Skin of body (tissue), 2 donors: ENCODE data around the gene EGF. TPM values are rescaled to one million over a fixed set of nuclear protein-coding genes. Genes with fewer than 3 reads are reported as not detected.

ENCODE experiments used
- DNase-seq: peaks from one replicate; lab custom pipeline; 2025; lab: John Stamatoyannopoulos, UW
- total RNA-seq: library from RNA; depleted of rRNA; stranded (reverse); fragments of >200 nt; gene quantifications from one replicate; pipeline ENCODE4 v1.2.3, GENCODE V29; 2014

EGF gene
- total RNA-seq, 1 donor from 2014 or later: 3.5 TPM

DNA sequence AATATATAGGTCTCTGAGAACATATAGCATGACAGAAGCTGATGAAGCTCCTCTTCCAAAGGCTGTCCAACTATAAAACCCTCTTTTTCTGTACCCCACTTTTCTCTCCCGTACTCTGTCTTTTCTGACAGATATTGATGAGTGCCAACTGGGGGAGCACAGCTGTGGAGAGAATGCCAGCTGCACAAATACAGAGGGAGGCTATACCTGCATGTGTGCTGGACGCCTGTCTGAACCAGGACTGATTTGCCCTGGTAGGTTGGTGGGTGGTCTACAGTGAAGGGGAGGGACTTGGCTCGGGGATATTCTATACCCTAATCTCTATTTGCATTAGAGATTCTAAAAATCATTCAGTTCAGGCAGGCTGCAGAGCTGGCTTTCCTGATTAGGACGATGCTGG, 80.4 kb downstream of the EGF start:
- DNase-seq: no peak

DNA sequence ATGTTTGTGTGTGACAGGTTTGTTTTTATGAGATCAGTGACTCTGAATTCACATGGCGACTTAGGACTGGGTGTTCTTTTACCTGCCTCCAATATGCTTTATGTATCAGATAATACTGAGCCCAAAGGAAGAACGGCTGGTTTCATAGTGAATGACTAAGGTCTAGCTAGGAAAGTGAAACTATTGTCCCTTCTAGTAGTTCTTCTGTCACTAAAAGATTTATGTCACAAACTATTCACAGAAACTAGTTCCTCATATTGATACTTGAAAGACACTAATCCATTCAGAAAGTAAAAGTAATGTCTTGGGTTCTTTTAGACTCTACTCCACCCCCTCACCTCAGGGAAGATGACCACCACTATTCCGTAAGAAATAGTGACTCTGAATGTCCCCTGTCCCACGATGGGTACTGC, 81.7 kb downstream of the EGF start:
- no peak for DNase-seq

DNA sequence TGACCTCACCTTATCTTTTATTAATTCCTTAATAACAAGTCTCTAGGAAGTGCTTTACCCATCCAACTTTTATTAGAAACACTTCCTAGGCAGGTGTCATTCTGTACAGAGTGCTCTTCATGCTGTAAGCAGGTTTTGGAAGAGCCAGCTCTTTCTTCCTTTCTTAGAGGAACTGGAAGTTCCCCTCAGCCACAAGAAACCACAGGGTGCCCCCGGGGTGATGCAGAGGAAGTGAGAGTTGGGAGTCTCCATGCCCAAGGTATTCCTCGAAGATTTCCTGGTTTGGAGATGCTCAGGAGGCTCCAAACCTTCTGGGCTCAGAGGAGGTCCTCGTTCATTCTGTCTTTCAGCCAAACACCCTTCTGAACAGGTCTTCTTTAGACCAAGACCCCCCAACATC, 83.8 kb downstream of the EGF start:
- DNase-seq: no peak

DNA sequence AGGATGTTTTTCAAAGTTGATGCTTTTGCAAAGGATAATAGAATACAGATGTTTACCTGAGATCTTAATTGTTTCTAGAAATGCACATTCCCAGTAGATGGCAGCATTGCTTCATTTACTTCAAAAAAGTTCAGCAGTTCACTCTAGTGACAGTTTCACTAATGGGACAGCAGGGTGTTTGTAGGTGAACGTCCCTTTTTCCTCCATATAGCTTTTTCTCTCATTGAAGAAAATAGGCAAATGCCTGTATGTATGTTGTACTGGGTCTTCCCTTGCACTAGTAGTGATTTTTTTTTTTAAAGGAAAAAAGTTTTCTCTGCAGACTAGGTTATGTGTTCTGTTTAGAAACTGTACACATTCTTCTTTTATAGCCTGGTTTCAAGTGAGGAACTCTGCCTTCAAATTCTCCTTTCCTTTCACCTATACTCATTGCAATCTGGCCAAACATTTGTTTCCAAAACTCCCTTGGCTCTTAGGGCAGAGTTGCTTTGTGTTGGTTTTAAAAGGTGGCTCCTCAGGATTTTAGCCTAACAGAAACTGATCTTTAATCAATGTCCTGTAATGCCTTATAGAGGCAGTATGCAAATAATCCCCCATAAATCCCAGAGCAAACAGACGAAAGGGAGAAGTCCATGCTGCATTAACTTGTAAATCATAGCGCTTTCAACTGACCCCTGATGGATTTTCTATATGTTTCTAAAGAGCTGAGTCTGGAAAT, 86.3 kb downstream of the EGF start:
- peak; percentile 8 for DNase-seq

DNA sequence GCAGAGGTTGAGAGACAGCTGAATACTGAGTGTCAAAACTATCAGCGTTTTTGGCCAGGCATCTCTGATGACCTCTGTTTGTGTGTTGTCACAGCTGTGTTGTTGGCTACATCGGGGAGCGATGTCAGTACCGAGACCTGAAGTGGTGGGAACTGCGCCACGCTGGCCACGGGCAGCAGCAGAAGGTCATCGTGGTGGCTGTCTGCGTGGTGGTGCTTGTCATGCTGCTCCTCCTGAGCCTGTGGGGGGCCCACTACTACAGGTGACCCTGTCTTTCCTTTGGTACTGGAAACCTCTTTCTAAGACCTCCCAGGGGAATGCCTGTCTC, 86.9 kb downstream of the EGF start:
- DNase-seq: no peak

DNA sequence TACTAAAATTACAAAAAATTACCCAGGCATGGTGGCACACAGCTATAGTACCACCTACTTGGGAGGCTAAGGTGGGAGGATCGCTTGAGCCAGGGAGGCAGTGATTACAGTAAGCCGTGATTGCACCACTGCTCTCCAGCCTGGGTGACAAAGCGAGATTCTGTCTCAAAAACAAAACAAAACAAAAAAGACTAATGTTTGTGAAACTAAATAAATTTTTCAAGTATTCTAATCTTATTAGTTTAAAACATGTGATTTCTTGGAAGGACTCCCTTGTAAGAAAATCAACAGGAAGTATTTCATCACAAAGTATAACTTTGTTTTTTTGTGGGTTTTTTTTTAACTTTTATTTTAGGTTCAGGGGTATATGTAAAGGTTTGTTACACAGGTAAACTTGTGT, 89.6 kb downstream of the EGF start:
- no peak for DNase-seq

DNA sequence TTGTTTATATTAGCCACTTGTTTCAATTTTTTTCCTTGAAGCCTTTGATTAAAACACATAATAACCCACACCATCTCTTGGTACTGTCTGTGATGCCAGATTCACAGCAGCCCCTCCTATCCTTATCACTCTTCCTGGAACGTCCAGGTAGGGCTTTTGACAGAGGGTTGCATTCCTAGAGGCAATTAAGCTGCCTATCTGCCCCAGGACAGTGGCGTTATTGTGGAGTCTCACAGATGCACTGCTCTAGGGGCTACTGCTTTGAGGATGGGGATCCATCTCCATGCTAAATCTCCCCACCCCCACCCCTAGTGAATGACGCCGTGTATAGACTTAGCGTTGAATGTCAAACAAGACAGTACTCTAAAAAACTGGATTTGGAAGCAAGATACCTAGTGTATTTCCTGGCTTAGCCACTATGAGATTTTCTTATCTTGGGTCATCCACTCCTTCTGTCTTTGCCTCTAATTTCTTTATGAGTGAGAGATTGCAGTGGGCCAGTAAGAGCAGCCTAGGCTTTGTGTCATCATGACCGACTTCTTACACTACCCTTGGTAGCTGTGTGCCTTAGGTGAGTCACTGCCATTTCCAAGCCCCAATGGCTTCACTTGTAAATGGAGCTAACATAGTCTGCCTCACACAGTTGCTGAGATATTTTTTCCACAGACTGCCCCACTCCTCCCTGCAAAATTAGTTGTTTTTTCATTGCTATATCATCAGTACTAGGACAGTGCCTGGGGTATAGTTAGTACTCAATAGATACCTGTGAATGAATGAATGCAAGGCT, 90.9 kb downstream of the EGF start:
- no peak for DNase-seq

DNA sequence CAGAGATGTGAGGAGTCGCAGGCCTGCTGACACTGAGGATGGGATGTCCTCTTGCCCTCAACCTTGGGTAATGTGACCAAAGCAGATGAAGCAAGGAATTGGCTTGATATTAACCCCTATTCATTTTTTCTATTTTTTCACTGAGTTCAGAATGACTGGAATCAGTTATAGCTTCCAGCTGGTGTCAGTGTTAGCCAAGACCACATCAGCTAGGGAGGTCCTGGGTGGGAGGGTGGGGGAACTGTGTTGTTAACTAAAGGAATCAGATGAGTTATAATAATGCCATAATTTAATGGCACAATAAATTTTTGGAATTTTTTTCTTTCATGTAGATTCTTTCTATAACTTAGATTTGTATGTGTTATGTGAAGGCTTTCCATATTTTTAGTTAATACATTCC, 91.9 kb downstream of the EGF start:
- DNase-seq: peak; percentile 40

DNA sequence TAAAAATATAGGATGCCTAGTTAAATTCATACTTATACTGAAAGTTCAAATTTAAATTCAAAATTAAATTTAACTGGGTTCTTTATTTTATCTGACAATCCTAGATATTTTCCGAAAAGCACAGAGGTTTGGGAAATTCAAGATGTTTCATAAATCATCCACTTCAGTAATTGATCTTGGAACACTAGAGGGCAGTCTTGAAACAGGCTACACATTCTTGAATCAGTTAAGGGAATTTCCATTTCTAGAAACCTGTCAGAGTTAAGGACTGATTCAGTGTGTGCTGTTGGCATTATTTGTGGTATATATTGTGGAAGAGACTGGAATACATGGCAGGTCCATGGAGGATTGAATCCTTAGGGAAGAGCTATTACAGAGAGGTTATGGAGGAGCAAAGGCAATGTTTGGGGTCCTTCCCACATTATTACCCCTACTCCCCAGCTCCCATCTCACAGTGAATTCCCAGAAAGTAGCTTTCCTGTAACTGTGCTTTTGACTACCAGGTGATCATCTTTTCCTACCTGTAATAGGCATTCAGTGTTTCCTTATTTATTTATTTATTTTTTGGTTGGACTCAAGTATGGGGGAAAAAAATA, 92.9 kb downstream of the EGF start:
- peak; percentile 82 for DNase-seq

DNA sequence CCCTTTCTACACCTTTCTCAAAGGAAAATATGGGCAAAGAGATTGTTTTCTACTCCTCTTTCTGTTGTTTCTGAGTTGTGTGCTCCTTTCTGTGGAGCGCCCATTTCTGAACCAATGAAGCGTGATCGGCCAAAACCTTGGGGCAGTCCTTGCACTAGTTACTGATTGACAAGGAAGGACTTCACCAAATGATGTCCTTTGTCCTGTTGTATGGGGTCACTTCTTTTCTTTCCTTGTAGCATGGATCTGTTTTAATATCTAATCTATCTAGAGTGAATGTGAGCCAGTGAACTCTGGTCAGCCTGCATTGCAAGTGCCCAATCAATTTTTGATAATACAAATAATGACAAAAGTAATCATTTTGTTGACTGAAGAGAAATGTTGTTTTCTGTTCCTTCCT, 94.5 kb downstream of the EGF start:
- DNase-seq: no peak

DNA sequence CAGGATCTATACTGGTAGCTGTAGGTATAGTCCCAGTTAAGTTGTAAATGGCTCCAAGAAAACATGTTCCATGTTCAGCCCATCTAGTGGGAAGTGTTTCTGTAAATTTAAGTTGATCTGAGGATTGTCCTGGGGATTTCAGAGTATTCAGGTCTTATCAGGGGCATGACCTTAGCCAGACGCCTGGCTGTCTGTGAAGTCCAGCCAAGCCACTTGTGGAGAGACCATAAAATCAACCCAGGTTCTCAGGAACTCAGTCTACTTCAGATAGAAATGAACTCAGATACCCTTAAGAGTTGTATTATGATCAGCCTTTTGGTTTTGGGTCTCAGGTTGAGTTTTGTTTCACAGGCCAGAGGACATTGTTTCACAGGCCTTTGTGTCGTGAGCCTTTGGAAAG, 95.9 kb downstream of the EGF start:
- DNase-seq: no peak

DNA sequence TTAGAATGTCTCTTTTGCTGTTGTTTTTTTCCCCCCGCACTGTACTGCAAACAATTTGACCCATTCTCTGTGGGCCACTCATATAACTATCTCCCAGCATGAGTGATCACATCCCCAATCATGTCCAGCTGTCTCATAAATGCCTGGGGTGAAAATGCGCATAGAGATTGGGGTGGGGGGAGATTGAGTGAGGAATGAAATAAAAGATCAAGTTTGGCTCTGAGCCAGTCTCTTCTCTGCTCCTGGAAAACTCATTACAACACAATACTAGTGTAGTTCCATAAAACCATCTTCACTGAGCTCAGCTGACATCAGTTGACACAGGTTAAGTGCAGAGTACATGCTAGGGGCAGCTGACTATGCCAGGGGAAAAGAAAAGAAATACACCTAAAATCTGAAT, 96.9 kb downstream of the EGF start:
- no peak for DNase-seq

DNA sequence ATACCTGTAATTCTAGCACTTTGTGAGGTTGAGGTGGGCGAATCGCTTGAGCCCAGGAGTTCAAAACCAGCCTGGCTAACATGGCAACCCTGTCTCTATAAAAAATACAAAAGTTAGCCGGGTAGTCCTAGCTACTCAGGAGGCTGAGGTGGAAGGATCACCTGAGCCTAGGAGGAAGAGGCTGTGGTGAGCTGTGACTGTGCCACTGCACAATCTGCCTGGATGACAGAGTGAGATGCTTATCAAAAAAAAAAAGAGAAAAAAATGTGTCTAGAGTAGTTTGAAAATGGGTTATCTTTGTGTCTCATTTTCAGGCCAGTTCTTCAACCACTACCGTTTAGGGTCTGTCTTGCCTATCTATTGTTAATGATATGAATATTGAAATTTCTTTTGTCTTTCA, 98.1 kb downstream of the EGF start:
- DNase-seq: no peak

DNA sequence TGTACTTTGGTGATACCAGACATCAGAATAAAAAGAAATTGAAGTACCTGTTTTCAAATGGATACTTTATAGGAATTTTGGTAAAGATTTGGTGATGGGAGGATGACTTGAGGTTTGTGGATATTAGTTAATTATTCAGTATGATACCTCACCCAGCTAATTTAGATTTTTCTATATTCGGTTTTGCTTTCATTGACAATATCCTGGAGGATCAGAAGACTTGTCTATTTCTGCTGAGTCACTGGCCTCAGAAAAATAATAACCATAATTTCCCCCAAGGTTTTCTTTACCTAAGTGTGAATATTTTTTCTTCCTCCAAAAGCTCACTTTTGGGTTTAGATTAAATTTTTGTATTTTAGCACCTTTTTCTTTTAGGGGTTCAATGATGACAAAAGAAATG, 100.2 kb downstream of the EGF start:
- no peak for DNase-seq

DNA sequence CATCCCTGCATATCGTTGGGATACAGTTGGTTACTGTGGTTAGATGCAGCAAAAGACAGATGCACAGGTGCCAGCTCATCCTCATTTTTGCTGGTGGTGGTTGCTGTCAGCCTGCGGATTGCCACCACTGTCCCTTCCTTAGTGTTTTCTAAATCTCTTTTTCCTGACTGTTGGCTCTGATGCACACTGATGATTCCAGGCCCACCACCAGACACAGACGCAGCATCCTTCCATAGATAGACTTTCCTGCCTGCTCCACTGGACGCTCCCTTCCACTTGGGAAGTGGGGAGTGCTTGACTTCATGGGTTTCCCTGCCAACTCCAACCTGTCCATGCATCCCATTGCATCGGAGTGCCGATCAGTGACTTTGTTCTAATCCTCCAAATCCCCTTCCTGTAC, 101.5 kb downstream of the EGF start:
- no peak for DNase-seq

DNA sequence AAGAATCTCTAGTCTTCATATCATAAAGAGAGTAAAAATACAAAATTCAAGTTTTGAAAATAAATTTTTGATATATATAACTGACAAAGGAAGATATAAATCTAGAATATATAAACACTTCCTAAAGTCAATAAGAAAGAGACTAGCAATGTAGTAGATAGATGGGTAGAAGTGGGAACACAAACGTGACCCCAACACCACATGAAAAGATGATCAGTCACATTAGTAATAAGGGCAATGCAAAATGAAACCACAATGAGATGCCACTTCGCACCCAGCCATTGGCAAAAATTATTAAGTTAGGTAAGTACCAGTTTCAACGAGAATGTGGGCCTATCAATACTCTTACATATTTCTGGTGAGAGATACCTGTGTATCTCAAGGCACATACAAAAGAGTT, 106.5 kb downstream of the EGF start:
- no peak for DNase-seq

DNA sequence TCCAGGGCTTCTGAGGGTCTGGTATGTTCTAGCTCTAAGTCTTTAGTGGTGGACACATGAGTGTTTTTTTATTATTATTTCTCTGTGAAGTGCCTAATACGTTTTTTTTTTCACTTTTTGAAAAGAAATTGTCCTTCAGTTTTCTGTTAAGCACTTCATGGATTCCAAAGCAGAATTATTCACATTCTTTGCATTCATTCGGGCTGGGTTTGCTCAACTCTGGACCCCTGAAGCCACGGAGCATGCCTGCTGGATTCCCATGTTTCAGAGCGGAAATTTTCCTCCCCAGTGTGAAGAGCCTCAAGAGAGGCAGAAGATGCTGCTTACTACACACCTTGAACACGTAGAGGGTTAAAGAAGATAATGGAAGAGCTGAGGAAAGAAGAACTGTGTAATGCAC, 107.5 kb downstream of the EGF start:
- DNase-seq: no peak

DNA sequence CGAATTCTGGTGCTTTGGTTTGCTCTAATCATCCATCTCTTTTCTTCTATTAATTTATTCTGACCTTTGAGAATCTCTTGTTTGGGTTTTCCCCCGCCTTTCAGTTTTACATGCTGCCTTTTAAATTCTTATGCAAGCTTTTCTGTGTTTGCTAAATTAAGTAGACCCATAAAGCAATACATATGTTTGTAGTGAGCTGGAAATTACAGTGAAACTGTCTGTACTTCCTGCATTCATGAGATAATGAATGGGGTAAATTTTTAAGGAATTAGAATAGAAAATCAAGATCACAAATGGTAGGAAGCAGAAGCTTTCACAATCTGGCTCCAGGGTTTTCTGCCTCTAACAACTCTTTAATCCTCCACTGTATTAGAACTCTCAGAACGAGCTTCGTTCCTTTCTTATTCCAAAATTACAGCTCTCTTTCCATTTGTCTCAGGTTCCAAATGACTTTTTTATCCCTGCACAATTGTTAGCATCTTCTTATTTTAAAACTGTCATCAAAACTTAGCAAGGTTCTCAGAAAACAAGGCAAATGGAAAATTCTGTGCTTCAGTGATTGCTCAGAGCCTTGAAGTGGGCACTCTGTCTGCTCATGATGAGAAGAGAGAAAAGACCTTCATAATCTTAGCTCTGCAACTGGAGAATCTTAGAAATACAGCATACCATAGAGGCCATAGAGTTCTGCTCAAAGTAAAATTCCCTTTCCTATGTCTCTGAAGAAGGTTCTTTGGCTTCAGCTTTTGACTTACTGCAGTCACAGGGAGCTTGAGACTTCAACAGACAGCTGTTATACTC, 108.2 kb downstream of the EGF start:
- peak; percentile 1 for DNase-seq

DNA sequence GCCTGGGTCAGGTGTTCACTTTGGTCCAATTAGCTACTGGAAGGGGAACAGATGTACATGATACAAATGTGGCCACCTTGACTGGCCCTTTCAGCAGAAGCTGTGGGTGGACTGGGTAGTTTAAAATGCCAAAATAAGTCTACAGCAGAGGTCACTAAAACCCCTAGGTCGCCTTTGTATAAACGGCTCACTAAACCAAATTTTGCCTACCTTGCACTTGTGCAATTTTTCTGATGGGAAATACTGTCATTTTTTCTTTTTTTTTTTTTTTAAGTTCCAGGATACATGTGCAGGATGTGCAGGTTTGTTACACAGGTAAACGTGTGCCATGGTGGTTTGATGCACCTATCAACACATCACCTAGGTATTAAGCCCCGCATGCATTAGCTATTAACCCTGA, 109.8 kb downstream of the EGF start:
- no peak for DNase-seq

DNA sequence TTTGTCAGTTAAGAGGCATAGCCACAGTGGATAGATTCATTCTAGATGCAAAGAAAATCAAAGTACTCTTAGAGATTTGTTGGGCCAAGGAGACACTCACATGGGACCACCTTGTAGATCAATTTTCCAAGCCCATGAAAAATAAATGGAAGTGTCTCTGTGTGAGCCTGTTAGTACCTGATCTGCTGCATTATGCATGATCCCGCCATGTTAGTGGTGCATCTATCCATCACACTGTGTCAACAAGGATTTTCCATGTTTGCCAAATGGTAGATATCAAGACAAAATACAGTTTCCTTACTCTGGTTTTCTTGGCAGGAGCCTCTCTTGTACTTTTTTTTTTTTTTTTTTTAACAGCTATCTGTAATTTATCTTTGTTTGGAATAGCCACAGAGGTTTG, 112.4 kb downstream of the EGF start:
- DNase-seq: no peak

DNA sequence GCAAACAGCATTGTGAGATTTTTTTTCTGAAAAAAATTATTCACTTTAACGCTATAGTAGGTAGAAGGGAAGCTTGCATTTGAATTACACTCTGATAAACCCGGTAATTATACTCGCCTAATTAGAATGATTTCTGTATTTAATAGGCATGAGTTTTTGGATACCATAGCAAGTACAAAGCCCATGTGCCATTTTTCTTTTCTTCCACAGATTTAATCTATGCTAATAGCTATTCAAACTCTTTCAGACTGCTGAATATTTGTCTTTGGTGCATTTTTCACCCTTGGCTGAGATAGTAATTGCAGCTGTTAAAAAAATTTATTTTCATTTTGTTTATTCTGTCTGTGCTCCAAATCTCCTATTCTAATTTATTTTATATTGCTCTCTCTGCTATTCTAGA, 113.0 kb downstream of the EGF start:
- DNase-seq: no peak

DNA sequence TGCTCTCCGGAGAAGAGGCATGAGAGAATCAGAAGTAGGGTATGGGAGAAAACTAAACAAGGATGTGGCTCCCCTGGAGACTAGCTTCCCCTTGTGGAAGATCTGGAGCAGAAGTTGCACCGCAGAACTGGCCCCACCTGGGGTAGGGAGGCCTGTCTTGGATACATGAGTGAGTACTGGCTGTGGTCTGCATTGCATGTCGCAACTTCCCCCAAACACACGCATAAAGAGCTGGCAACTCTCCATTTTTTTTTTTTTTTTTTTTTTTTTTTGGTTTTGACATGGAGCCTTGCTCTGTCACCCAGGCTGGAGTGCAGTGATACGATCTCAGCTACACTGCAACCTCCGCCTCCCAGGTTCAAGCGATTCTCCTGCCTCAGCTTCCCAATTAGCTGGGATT, 119.9 kb downstream of the EGF start:
- no peak for DNase-seq
